HG02943 (cell line): ENCODE measurements around the gene THUMPD2.

Experiments used
- ATAC-seq: cut with Tn5 transposase; IDR thresholded peaks from one replicate; pipeline ENCODE4 v1.9.1; 2021; ENCODE audit warnings: mild to moderate bottlenecking, low read depth, moderate library complexity; ENCODE audit not compliant: unreplicated experiment

THUMPD2 gene

DNA sequence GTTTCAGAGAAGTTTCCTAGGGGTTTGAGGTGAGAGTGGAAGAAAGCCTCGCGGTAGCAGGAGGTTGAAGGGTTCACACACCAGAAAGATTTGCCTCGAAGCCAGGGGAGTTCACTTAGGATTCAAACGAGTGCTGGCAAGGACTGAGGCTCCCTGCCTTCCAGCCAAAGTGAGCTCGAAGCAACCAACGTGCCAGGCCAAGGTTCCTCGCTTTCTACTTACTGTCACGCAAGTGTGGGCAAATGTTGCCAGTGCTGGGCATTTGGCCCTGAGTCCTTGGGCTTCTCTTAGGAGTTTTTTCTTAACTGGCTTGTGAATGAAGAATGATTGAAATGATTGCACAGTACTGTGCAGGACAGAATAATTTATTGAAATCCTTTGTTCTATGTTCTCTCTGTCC, 59.7 kb downstream of the THUMPD2 start:
- no peak for ATAC-seq

DNA sequence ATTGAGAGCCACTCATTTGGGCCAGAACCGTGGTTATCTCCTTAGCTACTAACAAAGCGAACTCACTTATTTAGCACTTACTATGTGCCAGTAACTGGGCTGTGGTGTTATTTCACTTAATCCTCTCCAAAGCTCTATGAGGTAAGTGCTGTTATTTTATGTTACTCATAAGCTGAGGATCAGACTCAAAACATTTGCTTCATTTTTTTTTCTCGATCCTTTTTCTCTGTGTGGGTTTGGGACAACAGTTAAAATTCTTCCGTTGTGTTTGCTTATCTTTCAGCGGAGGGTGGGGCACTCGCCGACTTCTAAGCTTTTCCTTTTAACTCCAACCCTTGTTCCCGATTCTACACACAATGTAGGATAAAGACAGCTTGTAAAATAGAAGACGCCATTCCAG, 60.6 kb downstream of the THUMPD2 start:
- no peak for ATAC-seq

DNA sequence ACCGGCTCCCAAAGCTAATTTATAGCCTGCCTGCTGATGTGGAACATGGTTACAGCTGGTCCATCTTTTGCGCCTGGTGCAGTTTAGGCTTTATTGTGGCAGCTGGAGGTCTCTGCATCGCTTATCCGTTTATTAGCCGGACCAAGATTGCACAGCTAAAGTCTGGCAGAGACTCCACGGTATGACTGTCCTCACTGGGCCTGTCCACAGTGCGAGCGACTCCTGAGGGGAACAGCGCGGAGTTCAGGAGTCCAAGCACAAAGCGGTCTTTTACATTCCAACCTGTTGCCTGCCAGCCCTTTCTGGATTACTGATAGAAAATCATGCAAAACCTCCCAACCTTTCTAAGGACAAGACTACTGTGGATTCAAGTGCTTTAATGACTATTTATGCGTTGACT, 62.0 kb downstream of the THUMPD2 start:
- no peak for ATAC-seq

DNA sequence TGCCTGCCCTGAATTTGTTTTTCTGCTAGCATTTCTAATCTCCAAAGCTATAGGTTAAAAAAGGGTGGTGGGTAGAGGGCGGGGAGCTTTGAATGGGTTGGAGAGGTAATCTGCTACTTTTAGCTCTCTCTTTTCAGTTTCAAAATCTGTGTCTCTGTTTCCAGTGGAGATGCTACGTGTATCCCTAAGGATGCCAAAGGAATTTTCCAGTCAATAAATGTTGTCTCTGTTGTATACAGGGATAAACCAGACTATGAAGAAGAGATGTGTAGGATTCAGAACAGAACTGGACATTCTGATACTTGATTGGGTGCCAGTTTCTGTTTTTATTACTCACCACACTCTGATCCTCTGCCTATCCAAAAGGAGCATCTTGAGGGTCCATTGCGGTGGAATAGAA, 63.2 kb downstream of the THUMPD2 start:
- no peak for ATAC-seq

- ATAC-seq: no peak
Measured at GRCh38 chr2:39715095-39715494, 64.0 kb downstream of the THUMPD2 start.

- ATAC-seq: no peak
Measured at GRCh38 chr2:39712953-39713352, 66.1 kb downstream of the THUMPD2 start.

DNA sequence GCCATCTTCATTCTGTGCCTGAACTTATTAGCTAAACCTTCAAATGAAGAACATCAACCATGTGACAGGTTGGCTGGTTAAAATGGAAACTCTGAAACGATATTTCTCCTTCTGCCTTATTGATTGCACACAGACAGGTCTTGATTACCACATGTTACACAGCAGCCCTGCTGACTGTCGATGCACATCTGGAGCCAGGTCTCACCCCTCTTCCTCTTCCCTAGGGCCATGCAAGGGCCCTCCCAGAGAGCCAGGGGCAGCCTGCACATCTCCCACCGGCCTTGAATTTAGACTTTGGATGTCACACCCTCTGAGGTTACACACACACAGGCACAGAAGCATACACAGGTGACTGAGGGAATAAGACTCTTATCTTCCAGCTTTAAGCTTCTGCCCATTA, 68.3 kb downstream of the THUMPD2 start:
- ATAC-seq: no peak

DNA sequence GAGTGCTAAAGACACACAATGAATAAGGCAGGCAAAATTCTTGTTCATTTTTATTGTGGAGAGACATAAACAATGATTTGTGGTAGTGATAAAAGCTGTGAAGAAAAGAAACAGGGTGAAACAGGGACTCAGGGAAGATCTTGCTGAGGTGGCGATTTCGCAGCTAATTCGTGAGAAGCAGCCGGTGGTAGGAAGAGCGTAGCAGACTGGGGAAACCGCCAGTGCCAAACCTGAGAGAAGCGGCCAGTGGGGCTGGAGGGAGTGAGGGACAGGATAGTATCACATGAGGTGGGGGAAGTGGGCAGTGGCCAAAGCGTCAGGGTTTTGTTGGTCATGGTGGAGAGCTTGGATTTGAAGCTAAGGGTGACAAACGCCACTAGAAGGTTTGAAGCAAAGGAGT, 71.1 kb downstream of the THUMPD2 start:
- ATAC-seq: no peak

DNA sequence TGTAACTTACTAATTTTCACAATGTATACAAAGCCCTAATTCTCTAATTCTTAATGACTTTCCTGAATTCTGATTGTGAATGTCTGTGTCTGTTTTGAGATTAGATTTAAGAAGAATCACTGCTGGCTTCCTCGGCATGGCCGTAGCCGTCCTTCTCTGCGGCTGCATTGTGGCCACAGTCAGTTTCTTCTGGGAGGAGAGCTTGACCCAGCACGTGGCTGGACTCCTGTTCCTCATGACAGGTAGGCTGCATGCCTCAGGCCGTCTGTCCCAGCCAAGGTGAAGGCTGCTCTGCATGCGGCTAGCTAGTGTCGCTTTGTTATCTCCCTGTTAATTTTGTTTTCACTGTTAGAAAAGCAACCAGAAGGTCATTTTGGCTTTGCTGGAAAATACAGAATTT, 72.1 kb downstream of the THUMPD2 start:
- ATAC-seq: no peak

DNA sequence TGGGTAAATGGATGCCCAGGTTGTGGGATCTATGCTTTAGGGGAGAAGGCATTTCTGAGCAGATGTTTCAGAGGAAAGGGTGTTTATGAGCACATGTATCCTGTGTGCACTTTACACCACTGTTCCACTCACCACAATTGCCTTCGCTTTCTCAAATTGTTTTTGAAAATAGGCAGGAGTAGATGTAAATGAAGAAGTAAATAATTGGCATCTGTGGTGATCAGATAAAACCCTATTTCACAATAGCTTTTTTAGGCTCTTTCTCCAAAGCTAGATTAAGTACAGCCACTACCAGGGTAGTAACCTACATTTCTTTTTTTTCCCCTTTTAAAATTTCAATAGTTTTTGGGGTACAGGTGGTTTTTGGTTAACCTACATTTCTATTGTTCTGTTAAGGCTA, 72.7 kb downstream of the THUMPD2 start:
- ATAC-seq: no peak

GRCh38 chr2:39705638-39706037, 73.4 kb downstream of the THUMPD2 start:
- no peak for ATAC-seq

DNA sequence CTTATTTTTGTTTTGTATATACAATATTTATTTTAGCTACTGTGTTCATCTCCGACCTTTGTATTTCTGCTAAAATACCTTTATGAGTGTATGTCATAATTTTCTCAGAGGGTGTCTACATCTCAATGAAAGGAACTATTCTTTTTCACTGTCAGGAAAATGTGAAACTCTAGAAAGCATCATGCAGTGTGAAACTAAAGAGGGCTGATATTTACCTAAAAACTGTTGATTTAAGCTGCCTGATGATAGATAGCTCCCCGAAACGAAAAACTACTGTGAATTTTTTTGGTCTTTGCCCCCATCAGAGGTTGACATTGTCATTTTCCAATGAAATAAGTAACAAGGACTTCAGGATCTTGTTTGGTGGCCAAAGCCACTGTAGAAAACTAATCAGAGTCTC, 74.5 kb downstream of the THUMPD2 start:
- no peak for ATAC-seq

DNA sequence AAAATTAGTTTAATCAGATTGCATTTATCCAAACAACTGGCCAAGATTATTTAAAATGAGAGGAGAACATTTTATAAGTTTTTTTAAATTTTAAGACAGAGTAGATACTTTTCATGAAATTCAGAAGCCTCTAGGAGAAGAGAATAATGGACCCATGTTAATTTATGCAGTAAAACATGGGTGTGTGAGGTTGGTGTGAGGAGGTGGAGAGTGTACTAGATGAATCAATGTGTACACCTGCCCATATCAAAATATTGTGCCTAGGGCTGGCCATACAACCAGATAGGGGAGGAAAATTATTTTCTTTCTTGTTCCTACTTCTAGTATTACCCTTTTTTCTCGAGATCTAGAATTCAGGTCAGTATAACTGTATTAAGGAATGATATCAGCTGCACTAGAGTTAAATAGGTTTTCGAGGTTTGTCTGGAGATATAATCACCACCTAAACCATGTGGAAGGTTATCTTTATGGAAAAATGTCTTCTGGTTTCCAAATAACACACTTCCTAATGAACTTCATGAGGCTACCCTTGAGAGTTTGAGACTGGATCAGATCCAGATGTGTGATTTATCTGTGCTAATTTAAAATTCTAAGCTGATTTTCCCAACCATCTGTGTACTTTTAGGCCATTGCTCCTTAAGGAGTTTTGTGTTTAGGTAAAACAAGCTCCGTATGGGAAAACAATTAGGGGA, 75.7 kb downstream of the THUMPD2 start:
- ATAC-seq: no peak

- no peak for ATAC-seq
Measured at GRCh38 chr2:39701137-39701536, 77.9 kb downstream of the THUMPD2 start.

GRCh38 chr2:39697454-39697853, 81.6 kb downstream of the THUMPD2 start:
- no peak for ATAC-seq

- ATAC-seq: no peak
Measured at GRCh38 chr2:39696838-39697237, 82.2 kb downstream of the THUMPD2 start.

DNA sequence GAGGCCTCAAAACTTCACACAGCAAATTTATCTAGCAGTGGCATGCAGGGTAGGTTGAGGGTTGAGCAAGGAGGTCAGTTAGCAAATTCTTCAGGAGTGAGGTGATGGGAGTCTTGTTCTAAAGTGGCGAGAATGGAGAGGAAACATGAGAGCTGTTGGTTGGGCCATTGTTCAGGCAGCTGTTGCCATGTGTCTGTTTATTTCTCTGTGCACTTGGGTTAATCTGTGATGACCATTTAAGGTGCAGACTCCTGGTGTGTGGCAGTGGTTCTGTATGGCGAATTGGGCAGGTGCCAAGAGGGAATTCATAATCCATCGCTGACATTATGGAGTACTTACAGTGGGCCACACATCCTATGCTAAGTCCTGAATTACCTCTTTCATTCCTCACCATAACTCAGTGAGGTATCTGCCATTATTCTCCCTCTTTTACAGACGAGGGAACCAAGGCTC, 82.9 kb downstream of the THUMPD2 start:
- ATAC-seq: no peak

GRCh38 chr2:39693245-39693644, 85.8 kb downstream of the THUMPD2 start:
- ATAC-seq: no peak

- no peak for ATAC-seq
Measured at GRCh38 chr2:39689876-39690275, 89.2 kb downstream of the THUMPD2 start.

- ATAC-seq: no peak
Measured at GRCh38 chr2:39689272-39689841, 89.7 kb downstream of the THUMPD2 start.

GRCh38 chr2:39688181-39688580, 90.9 kb downstream of the THUMPD2 start:
- no peak for ATAC-seq

- ATAC-seq: no peak
Measured at GRCh38 chr2:39686456-39686855, 92.6 kb downstream of the THUMPD2 start.
